Transverse colon (tissue), 4 donors: Measurements from ENCODE around the gene RAX2. TPM values are rescaled to one million over a fixed set of nuclear protein-coding genes. Genes with fewer than 3 reads are reported as not detected.

Experiments used
- DNase-seq: peaks from one replicate; pipeline ENCODE4 v3.0.0-alpha.2; 2019
- H3K27ac ChIP-seq, 4 donors: fragments of 200-600 bp; sonication (generic); 2 replicates each; pipeline ENCODE4 v1.5.1; 2016 to 2018; ENCODE audit warnings: inconsistent platforms in 4 of 4
- H3K27me3 ChIP-seq: fragments of 200-600 bp; sonication (generic); 2 replicates; pipeline ENCODE4 v1.5.1; 2017; ENCODE audit warnings: inconsistent platforms
- H3K36me3 ChIP-seq, 4 donors: fragments of 200-600 bp; sonication (generic); 2 replicates each; pipeline ENCODE4 v1.5.1; 2017 to 2019; ENCODE audit warnings: inconsistent platforms in 4 of 4
- H3K4me1 ChIP-seq, 4 donors: fragments of 200-600 bp; sonication (generic); 2 replicates each; pipeline ENCODE4 v1.5.1; 2017 to 2020; ENCODE audit warnings: inconsistent platforms in 4 of 4
- H3K4me3 ChIP-seq, 4 donors: fragments of 200-600 bp; sonication (generic); 1 replicate in 1 of 4; 2 replicates in 3 of 4; pipeline versions ENCODE4 v1.5.1 to v1.6.1; 2017 to 2019; ENCODE audit warnings: inconsistent platforms in 4 of 4
- H3K9me3 ChIP-seq, 2 donors: fragments of 200-600 bp; sonication (generic); 2 replicates each; pipeline ENCODE4 v1.5.1; 2017 to 2019; ENCODE audit warnings: inconsistent platforms in 2 of 2
- CTCF ChIP-seq, 5 experiments: fragments of 200-600 bp in 3 of 5; fragments of 450-650 bp in 2 of 5; sonication (generic) in 3 of 5; IDR thresholded peaks; 1 replicate in 2 of 5; 2 replicates in 3 of 5; pipeline ENCODE4 v1.5.1; 2016 to 2017; ENCODE audit warnings: antibody characterized with exemption in 5 of 5, inconsistent platforms in 3 of 5, mild to moderate bottlenecking in 2 of 5, moderate library complexity in 1 of 5
- EP300 ChIP-seq: sonication (generic); formaldehyde crosslinking; IDR thresholded peaks from one replicate; pipeline ENCODE4 v1.6.1; 2017; ENCODE audit warnings: antibody characterized with exemption, low read depth
- POLR2A ChIP-seq: fragments of 450-650 bp; IDR thresholded peaks from one replicate; pipeline ENCODE4 v1.6.1; 2016; ENCODE audit warnings: antibody characterized with exemption, mild to moderate bottlenecking, moderate library complexity
- POLR2AphosphoS5 ChIP-seq, 3 donors: sonication (generic); formaldehyde crosslinking; IDR thresholded peaks; one replicate each; pipeline ENCODE4 v1.6.1; 2016; ENCODE audit warnings: antibody characterized with exemption in 3 of 3
- WGBS, 2 donors: methylation state at CpG; one replicate each; pipeline ENCODE4 v1.1.5; 2018; ENCODE audit warnings: low coverage in 1 of 2; 5-methylcytosine and 5-hydroxymethylcytosine counted together
- in situ Hi-C, 4 donors: fragments of 200-750 bp; cut with MboI; loops; one replicate each; pipeline versions ENCODE4 v1.15.0 to v1.15.1; 2017; ENCODE audit warnings: low sequenced_read_pairs in 3 of 4, low pct_ligation_motif_present in 1 of 4, low pct_unique_long_range_greater_than_20kb in 1 of 4
- intact Hi-C: fragments of 100-400 bp; cut with DNase I; formaldehyde crosslinking; loops from one replicate; pipeline ENCODE4 v1.15.1; 2023; ENCODE audit warnings: low total_unique reads
- total RNA-seq, 4 donors: library from RNA; depleted of rRNA; stranded (reverse); fragments of >200 nt; gene quantifications; one replicate each; pipeline ENCODE4 v1.1.0, GENCODE V29; 2016

Gene RAX2
- total RNA-seq, 4 donors from 2014 or later: not detected

GRCh38 chr19:3738477-3739220, 33.4 kb downstream of the RAX2 start:
- no peak for DNase-seq
- no peaks in the 10 kb centered on the region for H3K9me3 ChIP-seq
- no peak overlapping the region for H3K27ac ChIP-seq
- in situ Hi-C loops: no loop called here
- H3K4me1 ChIP-seq: no peaks in the 10 kb centered on the region
- no peak overlapping the region for H3K4me3 ChIP-seq
- intact Hi-C loops: no loop called here
- TF ChIP-seq POLR2A: no peak
- no peak for TF ChIP-seq EP300
- TF ChIP-seq POLR2AphosphoS5 (IDR thresholded peaks at IDR 0.05): no peak
- TF ChIP-seq CTCF (IDR thresholded peaks at IDR 0.05): no peak
- H3K36me3 ChIP-seq: peaks cover 0 to 4% (median 0%) of the 10 kb centered on the region in 4 donors
- no peaks in the 10 kb centered on the region for H3K27me3 ChIP-seq
- 88% methylated on average over 32 of the region's 32 CpGs; no CpG with 5 or more reads in 1 of the 2 donors for WGBS, 2 donors

- Histone ChIP-seq H3K27me3 (no peaks in the 10 kb centered on the region), H3K4me3 (no peak overlapping the region), H3K27ac (no peak overlapping the region), H3K36me3 (peaks cover 0 to 4% (median 0%) of the 10 kb centered on the region in 4 donors), H3K9me3 (no peaks in the 10 kb centered on the region), H3K4me1 (no peaks in the 10 kb centered on the region)
- WGBS, 2 donors: 82 to 87% methylated on average over 4 to 9 of the region's 10 CpGs
- in situ Hi-C loops: no loop called here
- no peak for TF ChIP-seq EP300
- TF ChIP-seq CTCF (IDR thresholded peaks at IDR 0.05): no peak
- TF ChIP-seq POLR2AphosphoS5 (IDR thresholded peaks at IDR 0.05): no peak
- TF ChIP-seq POLR2A: no peak
- DNase-seq: no peak
- intact Hi-C loops: no loop called here
Measured at GRCh38 chr19:3737487-3738205, 34.4 kb downstream of the RAX2 start.

GRCh38 chr19:3736106-3736724, 35.8 kb downstream of the RAX2 start:
- Histone ChIP-seq H3K9me3 (no peaks in the 10 kb centered on the region), H3K4me3 (no peak overlapping the region), H3K27ac (no peak overlapping the region), H3K27me3 (no peaks in the 10 kb centered on the region), H3K36me3 (peaks cover 0 to 4% (median 0%) of the 10 kb centered on the region in 4 donors), H3K4me1 (no peaks in the 10 kb centered on the region)
- in situ Hi-C loops: no loop called here
- intact Hi-C loops: no loop called here
- 72 to 88% methylated on average over 4 to 21 of the region's 21 CpGs for WGBS, 2 donors
- no peak for DNase-seq
- TF ChIP-seq POLR2AphosphoS5 (IDR thresholded peaks at IDR 0.05) (no peak), EP300 (no peak)

GRCh38 chr19:3734310-3734600, 37.8 kb downstream of the RAX2 start:
- Histone ChIP-seq H3K36me3 (peaks cover 0 to 6% (median 0%) of the 10 kb centered on the region in 4 donors), H3K27me3 (no peaks in the 10 kb centered on the region), H3K4me1 (no peaks in the 10 kb centered on the region), H3K27ac (no peak overlapping the region), H3K4me3 (no peak overlapping the region), H3K9me3 (no peaks in the 10 kb centered on the region)
- in situ Hi-C loops (no loop called here), intact Hi-C loops (no loop called here)
- no peak for TF ChIP-seq POLR2AphosphoS5 (IDR thresholded peaks at IDR 0.05)
- no peak for TF ChIP-seq POLR2A
- TF ChIP-seq EP300: no peak
- no peak for TF ChIP-seq CTCF (IDR thresholded peaks at IDR 0.05)
- DNase-seq: no peak
- WGBS, 2 donors: 87 to 93% methylated on average over 9 to 14 of the region's 14 CpGs
